Adrenal gland (tissue), 5 donors: ENCODE measurements around the gene KCNA2.

Source experiments
- POLR2A ChIP-seq, 2 donors: fragments of 450-650 bp; IDR thresholded peaks; one replicate each; pipeline ENCODE4 v1.6.1; 2017; ENCODE audit warnings: antibody characterized with exemption in 2 of 2, mild to moderate bottlenecking in 2 of 2, moderate library complexity in 1 of 2
- TF ChIP-seq, protein P1 (sequence below), 6 experiments: fragments of 450-650 bp in 4 of 6; fragments of 200-600 bp in 2 of 6; sonication (generic) in 1 of 6; IDR thresholded peaks; 1 replicate in 5 of 6; 2 replicates in 1 of 6; pipeline versions ENCODE4 v1.5.1 to v1.8.0; 2016 to 2021; ENCODE audit warnings: antibody characterized with exemption in 6 of 6, mild to moderate bottlenecking in 2 of 6, moderate library complexity in 1 of 6
- donor health status: DM: no; HTN: no; CAD: no.

DNA sequence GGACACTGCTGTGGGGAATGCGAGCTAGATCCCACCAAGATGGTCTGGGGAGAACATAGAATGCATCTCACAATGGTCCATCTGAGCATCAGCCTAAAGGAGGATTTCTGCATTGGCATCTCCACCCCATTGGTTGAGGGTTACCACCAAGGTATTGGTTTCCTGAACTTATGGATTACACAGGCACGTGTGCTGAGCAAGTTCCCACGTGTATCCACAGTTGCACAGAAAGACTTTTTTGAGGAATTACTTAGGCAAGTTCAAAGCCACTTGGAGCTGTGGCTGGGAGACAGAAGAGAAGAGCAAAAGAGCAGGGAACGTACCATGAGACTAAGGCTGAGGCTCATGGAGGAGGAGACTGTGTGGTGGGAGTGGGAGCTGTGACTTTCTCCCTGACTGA, 43.1 kb downstream of the KCNA2 start:
- TF ChIP-seq, protein P1, sequence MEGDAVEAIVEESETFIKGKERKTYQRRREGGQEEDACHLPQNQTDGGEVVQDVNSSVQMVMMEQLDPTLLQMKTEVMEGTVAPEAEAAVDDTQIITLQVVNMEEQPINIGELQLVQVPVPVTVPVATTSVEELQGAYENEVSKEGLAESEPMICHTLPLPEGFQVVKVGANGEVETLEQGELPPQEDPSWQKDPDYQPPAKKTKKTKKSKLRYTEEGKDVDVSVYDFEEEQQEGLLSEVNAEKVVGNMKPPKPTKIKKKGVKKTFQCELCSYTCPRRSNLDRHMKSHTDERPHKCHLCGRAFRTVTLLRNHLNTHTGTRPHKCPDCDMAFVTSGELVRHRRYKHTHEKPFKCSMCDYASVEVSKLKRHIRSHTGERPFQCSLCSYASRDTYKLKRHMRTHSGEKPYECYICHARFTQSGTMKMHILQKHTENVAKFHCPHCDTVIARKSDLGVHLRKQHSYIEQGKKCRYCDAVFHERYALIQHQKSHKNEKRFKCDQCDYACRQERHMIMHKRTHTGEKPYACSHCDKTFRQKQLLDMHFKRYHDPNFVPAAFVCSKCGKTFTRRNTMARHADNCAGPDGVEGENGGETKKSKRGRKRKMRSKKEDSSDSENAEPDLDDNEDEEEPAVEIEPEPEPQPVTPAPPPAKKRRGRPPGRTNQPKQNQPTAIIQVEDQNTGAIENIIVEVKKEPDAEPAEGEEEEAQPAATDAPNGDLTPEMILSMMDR (IDR thresholded peaks at IDR 0.05), result no peak
- no peak for TF ChIP-seq POLR2A (IDR thresholded peaks at IDR 0.05)
